Stimulated activated naive CD8-positive, alpha-beta T cell treated with anti-CD3 and anti-CD28 coated beads, Interleukin-15, Interleukin-2, amounts not matched to agents 100 ng/mL and 50 ng/mL, for 24 hours (primary cell): Measurements from ENCODE around the gene CD151.
A peak's percentile ranks its signal among the peaks of the same experiment; 100 is the strongest.

Source experiments
- H3K27ac Mint-ChIP-seq: one replicate; pipeline ENCODE4 v1.8.0; 2021; ENCODE audit warnings: mild to moderate bottlenecking, mixed read lengths
- H3K27me3 Mint-ChIP-seq: one replicate; pipeline ENCODE4 v1.8.0; 2021; ENCODE audit warnings: mixed read lengths
- H3K36me3 Mint-ChIP-seq: one replicate; pipeline ENCODE4 v1.8.0; 2021; ENCODE audit warnings: low read depth, mixed read lengths
- H3K4me1 Mint-ChIP-seq: one replicate; pipeline ENCODE4 v1.8.0; 2021; ENCODE audit warnings: low read depth, mixed read lengths
- H3K4me3 Mint-ChIP-seq: one replicate; pipeline ENCODE4 v1.8.0; 2021; ENCODE audit warnings: mild to moderate bottlenecking, mixed read lengths
- H3K9me3 Mint-ChIP-seq: one replicate; pipeline ENCODE4 v1.8.0; 2021; ENCODE audit warnings: mixed read lengths

CD151 gene

GRCh38 chr11:803770-804598 lies 28.8 kb upstream of the CD151 start:
- Mint-ChIP-seq H3K4me3 (peak overlapping the region; percentile 80), H3K27ac (peak overlapping the region; percentile 63), H3K9me3 (no peaks in the 10 kb centered on the region), H3K4me1 (peaks cover 25% of the 10 kb centered on the region), H3K27me3 (no peaks in the 10 kb centered on the region), H3K36me3 (no peaks in the 10 kb centered on the region)

GRCh38 chr11:804599-804964 lies 28.2 kb upstream of the CD151 start:
- Mint-ChIP-seq H3K27me3 (no peaks in the 10 kb centered on the region), H3K36me3 (no peaks in the 10 kb centered on the region), H3K9me3 (no peaks in the 10 kb centered on the region), H3K4me3 (peak overlapping the region; percentile 80), H3K4me1 (peaks cover 26% of the 10 kb centered on the region), H3K27ac (peak overlapping the region; percentile 63)

- Mint-ChIP-seq H3K9me3 (no peaks in the 10 kb centered on the region), H3K36me3 (peaks cover 34% of the 10 kb centered on the region), H3K4me1 (peaks cover 37% of the 10 kb centered on the region), H3K27ac (peak overlapping the region; percentile 97), H3K27me3 (no peaks in the 10 kb centered on the region), H3K4me3 (peak overlapping the region; percentile 96)
Measured at GRCh38 chr11:808427-809286, 24.1 kb upstream of the CD151 start.

GRCh38 chr11:809287-810039 lies 23.3 kb upstream of the CD151 start, which contains the start of gene RPLP2:
Gene RPLP2 (plus strand): TSS chr11:809967. CDS start chr11:810235, 268 bp downstream.
- Mint-ChIP-seq H3K9me3 (no peaks in the 10 kb centered on the region), H3K4me1 (peaks cover 31% of the 10 kb centered on the region), H3K27ac (peak within 1 kb of the TSS; percentile 97), H3K36me3 (peaks cover 37% of the 10 kb centered on the region), H3K4me3 (peak within 1 kb of the TSS; percentile 96), H3K27me3 (no peaks in the 10 kb centered on the region)

GRCh38 chr11:810040-810567 lies 22.6 kb upstream of the CD151 start:
- peak overlapping the region; percentile 97 for H3K27ac Mint-ChIP-seq
- H3K9me3 Mint-ChIP-seq, result no peaks in the 10 kb centered on the region
- H3K27me3 Mint-ChIP-seq, result no peaks in the 10 kb centered on the region
- peaks cover 30% of the 10 kb centered on the region for H3K4me1 Mint-ChIP-seq
- peak overlapping the region; percentile 96 for H3K4me3 Mint-ChIP-seq
- H3K36me3 Mint-ChIP-seq, result peaks cover 37% of the 10 kb centered on the region

GRCh38 chr11:811446-812245 lies 21.1 kb upstream of the CD151 start:
- no peaks in the 10 kb centered on the region for H3K27me3 Mint-ChIP-seq
- no peaks in the 10 kb centered on the region for H3K9me3 Mint-ChIP-seq
- H3K4me1 Mint-ChIP-seq, result peaks cover 30% of the 10 kb centered on the region
- H3K27ac Mint-ChIP-seq, result peak overlapping the region; percentile 95
- peaks cover 37% of the 10 kb centered on the region for H3K36me3 Mint-ChIP-seq
- H3K4me3 Mint-ChIP-seq, result peak overlapping the region; percentile 96

- peak overlapping the region; percentile 96 for H3K4me3 Mint-ChIP-seq
- no peaks in the 10 kb centered on the region for H3K9me3 Mint-ChIP-seq
- peaks cover 30% of the 10 kb centered on the region for H3K4me1 Mint-ChIP-seq
- peak overlapping the region; percentile 95 for H3K27ac Mint-ChIP-seq
- H3K36me3 Mint-ChIP-seq, result peaks cover 37% of the 10 kb centered on the region
- H3K27me3 Mint-ChIP-seq, result no peaks in the 10 kb centered on the region
Measured at GRCh38 chr11:812390-812789, 20.4 kb upstream of the CD151 start.

- Mint-ChIP-seq H3K36me3 (peaks cover 37% of the 10 kb centered on the region), H3K4me1 (peaks cover 25% of the 10 kb centered on the region)
Measured at GRCh38 chr11:813072-813455, 19.7 kb upstream of the CD151 start.

GRCh38 chr11:813456-814096 lies 19.2 kb upstream of the CD151 start:
- peak overlapping the region; percentile 67 for H3K27ac Mint-ChIP-seq
- H3K4me3 Mint-ChIP-seq, result peak overlapping the region; percentile 20
- no peaks in the 10 kb centered on the region for H3K27me3 Mint-ChIP-seq
- H3K9me3 Mint-ChIP-seq, result no peaks in the 10 kb centered on the region
- peaks cover 37% of the 10 kb centered on the region for H3K36me3 Mint-ChIP-seq
- H3K4me1 Mint-ChIP-seq, result peaks cover 23% of the 10 kb centered on the region

More at GRCh38 chr11:813072-813455, 19.7 kb upstream of the CD151 start:
- H3K4me3 Mint-ChIP-seq, result peak overlapping the region; percentile 96
- no peaks in the 10 kb centered on the region for H3K27me3 Mint-ChIP-seq
- peak overlapping the region; percentile 95 for H3K27ac Mint-ChIP-seq
- H3K9me3 Mint-ChIP-seq, result no peaks in the 10 kb centered on the region

GRCh38 chr11:815675-816432 lies 16.9 kb upstream of the CD151 start:
- peak overlapping the region; percentile 11 for H3K27ac Mint-ChIP-seq
- H3K4me3 Mint-ChIP-seq, result no peak overlapping the region
- peaks cover 29% of the 10 kb centered on the region for H3K36me3 Mint-ChIP-seq
- H3K27me3 Mint-ChIP-seq, result no peaks in the 10 kb centered on the region
- H3K9me3 Mint-ChIP-seq, result no peaks in the 10 kb centered on the region
- peaks cover 22% of the 10 kb centered on the region for H3K4me1 Mint-ChIP-seq

GRCh38 chr11:816433-816779 lies 16.3 kb upstream of the CD151 start:
- Mint-ChIP-seq H3K36me3 (peaks cover 24% of the 10 kb centered on the region), H3K4me3 (no peak overlapping the region), H3K9me3 (no peaks in the 10 kb centered on the region), H3K27ac (no peak overlapping the region), H3K27me3 (no peaks in the 10 kb centered on the region), H3K4me1 (peaks cover 21% of the 10 kb centered on the region)

GRCh38 chr11:818396-819128 lies 14.2 kb upstream of the CD151 start, which contains the start of gene PNPLA2:
Gene PNPLA2 (plus strand): TSS chr11:818914. CDS start chr11:819719, 805 bp downstream.
- Mint-ChIP-seq H3K4me1 (peaks cover 13% of the 10 kb centered on the region), H3K4me3 (peak within 1 kb of the TSS; percentile 78), H3K9me3 (no peaks in the 10 kb centered on the region), H3K27ac (peak within 1 kb of the TSS; percentile 49), H3K27me3 (no peaks in the 10 kb centered on the region), H3K36me3 (peaks cover 5% of the 10 kb centered on the region)
